Measurements from ENCODE around the gene TYSND1.

DNA sequence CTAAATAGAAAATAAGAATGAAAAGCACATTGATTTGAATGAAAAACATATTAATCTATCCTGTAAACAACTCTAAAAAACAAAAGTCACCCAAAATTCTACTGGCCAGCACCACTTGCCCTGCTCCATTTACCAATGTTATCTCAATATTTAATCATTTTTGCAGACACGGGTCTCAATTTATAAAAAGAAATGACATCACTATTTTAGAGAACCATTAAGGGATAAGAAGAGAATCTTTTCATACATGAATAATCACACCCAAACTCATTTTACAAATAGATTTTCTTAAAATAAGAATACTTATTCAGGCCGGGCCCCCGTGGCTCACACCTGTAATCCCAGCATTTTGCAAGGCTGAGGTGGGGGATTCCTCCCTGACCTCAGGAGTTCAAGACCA is 19.9 kb upstream of the TYSND1 start:
- TF ChIP-seq, protein P1, sequence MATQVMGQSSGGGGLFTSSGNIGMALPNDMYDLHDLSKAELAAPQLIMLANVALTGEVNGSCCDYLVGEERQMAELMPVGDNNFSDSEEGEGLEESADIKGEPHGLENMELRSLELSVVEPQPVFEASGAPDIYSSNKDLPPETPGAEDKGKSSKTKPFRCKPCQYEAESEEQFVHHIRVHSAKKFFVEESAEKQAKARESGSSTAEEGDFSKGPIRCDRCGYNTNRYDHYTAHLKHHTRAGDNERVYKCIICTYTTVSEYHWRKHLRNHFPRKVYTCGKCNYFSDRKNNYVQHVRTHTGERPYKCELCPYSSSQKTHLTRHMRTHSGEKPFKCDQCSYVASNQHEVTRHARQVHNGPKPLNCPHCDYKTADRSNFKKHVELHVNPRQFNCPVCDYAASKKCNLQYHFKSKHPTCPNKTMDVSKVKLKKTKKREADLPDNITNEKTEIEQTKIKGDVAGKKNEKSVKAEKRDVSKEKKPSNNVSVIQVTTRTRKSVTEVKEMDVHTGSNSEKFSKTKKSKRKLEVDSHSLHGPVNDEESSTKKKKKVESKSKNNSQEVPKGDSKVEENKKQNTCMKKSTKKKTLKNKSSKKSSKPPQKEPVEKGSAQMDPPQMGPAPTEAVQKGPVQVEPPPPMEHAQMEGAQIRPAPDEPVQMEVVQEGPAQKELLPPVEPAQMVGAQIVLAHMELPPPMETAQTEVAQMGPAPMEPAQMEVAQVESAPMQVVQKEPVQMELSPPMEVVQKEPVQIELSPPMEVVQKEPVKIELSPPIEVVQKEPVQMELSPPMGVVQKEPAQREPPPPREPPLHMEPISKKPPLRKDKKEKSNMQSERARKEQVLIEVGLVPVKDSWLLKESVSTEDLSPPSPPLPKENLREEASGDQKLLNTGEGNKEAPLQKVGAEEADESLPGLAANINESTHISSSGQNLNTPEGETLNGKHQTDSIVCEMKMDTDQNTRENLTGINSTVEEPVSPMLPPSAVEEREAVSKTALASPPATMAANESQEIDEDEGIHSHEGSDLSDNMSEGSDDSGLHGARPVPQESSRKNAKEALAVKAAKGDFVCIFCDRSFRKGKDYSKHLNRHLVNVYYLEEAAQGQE (IDR thresholded peaks at IDR 0.05; ENCODE audit: insufficient read depth in 1 of 2, low read depth in 2 of 2, low read length in 2 of 2), result no peak
- TF ChIP-seq TAF1 (IDR thresholded peaks at IDR 0.05; ENCODE audit: borderline replicate concordance, insufficient read depth, low read length) (no peak), POLR2AphosphoS5 (IDR thresholded peaks at IDR 0.05; ENCODE audit: low read depth, low read length) (no peak)
